ENCODE measurements around the gene SLC7A10. TPM values are rescaled to one million over a fixed set of nuclear protein-coding genes. Genes with fewer than 3 reads are reported as not detected.

SLC7A10 gene
- polyA plus RNA-seq, 1 donor from 2014 or later: not detected

DNA sequence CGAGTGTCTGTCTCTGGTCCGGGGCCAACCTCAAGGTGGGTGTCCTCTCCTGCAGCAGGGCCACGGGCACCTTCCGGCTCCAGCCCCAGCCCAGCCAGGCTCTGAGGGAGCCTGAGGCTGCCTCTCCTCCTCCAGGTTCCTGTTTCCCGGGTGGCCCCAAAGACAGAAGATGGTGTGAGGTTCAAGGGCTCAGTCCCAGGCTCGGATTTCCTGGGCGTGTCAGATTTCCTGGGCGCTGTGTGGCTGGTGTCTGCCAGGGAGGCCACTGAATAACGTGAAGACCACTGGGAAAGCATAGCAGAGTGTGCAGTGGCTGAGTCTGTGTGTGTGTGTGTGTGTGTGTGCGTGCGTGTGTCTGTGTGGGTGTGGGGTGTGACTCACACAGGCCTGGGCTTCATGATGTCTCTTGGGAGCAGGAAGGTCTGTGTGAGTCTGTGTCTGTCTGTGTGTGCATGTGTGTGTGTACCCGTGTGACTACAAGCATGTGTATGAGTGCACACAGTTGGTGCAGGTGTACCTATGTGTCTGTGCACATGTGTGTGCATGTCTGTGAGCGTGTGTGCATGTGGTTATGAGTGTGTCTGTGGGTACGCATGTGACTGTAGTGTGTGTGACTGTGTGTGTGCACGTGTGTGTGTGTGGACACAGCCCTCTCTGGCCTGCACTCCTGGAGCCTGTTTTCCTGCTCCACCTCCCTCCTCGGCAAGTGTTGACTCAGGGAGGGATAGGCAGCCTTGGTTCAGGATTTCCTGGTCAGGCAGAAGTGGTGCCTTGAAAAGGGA is 48.4 kb upstream of the SLC7A10 start:
- H3K36me3 ChIP-seq (ENCODE audit: insufficient read depth, low read length): no peaks in the 10 kb centered on the region
- no peaks in the 10 kb centered on the region for H3K9me3 ChIP-seq (ENCODE audit: low read length)
- H3K4me3 ChIP-seq (ENCODE audit: low read length): no peak overlapping the region
- H3F3A ChIP-seq (ENCODE audit: insufficient read depth, low read length, poor library complexity, severe bottlenecking): no peaks in the 10 kb centered on the region
- TF ChIP-seq POLR2AphosphoS5 (IDR thresholded peaks at IDR 0.05) (no peak), CTCF (IDR thresholded peaks at IDR 0.05; ENCODE audit: poor library complexity, severe bottlenecking) (no peak), REST (IDR thresholded peaks at IDR 0.05; ENCODE audit: borderline replicate concordance) (no peak), RAD21 (conservative IDR thresholded peaks at IDR 0.05) (no peak), MXI1 (conservative IDR thresholded peaks at IDR 0.05; ENCODE audit: poor library complexity, severe bottlenecking) (no peak), EP300 (conservative IDR thresholded peaks at IDR 0.05; ENCODE audit: poor library complexity, severe bottlenecking) (no peak), SMC3 (conservative IDR thresholded peaks at IDR 0.05; ENCODE audit: poor library complexity) (no peak)
- H3K79me2 ChIP-seq (replicated peaks; ENCODE audit: insufficient read depth, low read length): no peaks in the 10 kb centered on the region
- no peaks in the 10 kb centered on the region for H4K20me1 ChIP-seq (ENCODE audit: insufficient read depth)
- no peaks in the 10 kb centered on the region for H3K9me2 ChIP-seq (ENCODE audit: insufficient read depth, low read length)
- no peak overlapping the region for H2AFZ ChIP-seq (ENCODE audit: low read depth, low read length)
- H3K9ac ChIP-seq (ENCODE audit: low read length): no peak overlapping the region
- H3K4me2 ChIP-seq (ENCODE audit: low read length): no peak overlapping the region
- no peak overlapping the region for H3K27ac ChIP-seq (ENCODE audit: low read length)
- H3K27me3 ChIP-seq (ENCODE audit: insufficient read depth, low read depth, low read length): no peaks in the 10 kb centered on the region

- no peak overlapping the region for H3K4me2 ChIP-seq (ENCODE audit: low read length)
- no peak for TF ChIP-seq SMC3 (conservative IDR thresholded peaks at IDR 0.05; ENCODE audit: poor library complexity)
- no peak for TF ChIP-seq TAF1 (IDR thresholded peaks at IDR 0.05; ENCODE audit: low read depth)
- no peak for TF ChIP-seq RAD21 (conservative IDR thresholded peaks at IDR 0.05)
- no peak for TF ChIP-seq CTCF (IDR thresholded peaks at IDR 0.05; ENCODE audit: poor library complexity, severe bottlenecking)
- TF ChIP-seq MXI1 (conservative IDR thresholded peaks at IDR 0.05; ENCODE audit: poor library complexity, severe bottlenecking): no peak
- TF ChIP-seq REST (IDR thresholded peaks at IDR 0.05; ENCODE audit: borderline replicate concordance): no peak
- no peak for TF ChIP-seq POLR2AphosphoS5 (IDR thresholded peaks at IDR 0.05)
- no peak for TF ChIP-seq EP300 (conservative IDR thresholded peaks at IDR 0.05; ENCODE audit: poor library complexity, severe bottlenecking)
- no peak for TF ChIP-seq EZH2 (IDR thresholded peaks at IDR 0.05; ENCODE audit: borderline replicate concordance, insufficient read depth, low read length, poor library complexity, severe bottlenecking)
Observed at GRCh38 chr19:33273065-33273736, 47.6 kb upstream of the SLC7A10 start.

More at GRCh38 chr19:33273065-33273736, 47.6 kb upstream of the SLC7A10 start:
- Histone ChIP-seq H2AFZ (ENCODE audit: low read depth, low read length) (no peak overlapping the region), H3K79me2 (replicated peaks; ENCODE audit: insufficient read depth, low read length) (no peaks in the 10 kb centered on the region), H3K9me3 (ENCODE audit: low read length) (no peaks in the 10 kb centered on the region), H3K9ac (ENCODE audit: low read length) (no peak overlapping the region), H3K9me2 (ENCODE audit: insufficient read depth, low read length) (no peaks in the 10 kb centered on the region), H3K27ac (ENCODE audit: low read length) (no peak overlapping the region), H3K27me3 (ENCODE audit: insufficient read depth, low read depth, low read length) (no peaks in the 10 kb centered on the region), H3K4me3 (ENCODE audit: low read length) (no peak overlapping the region), H3K36me3 (ENCODE audit: insufficient read depth, low read length) (no peaks in the 10 kb centered on the region), H3F3A (ENCODE audit: insufficient read depth, low read length, poor library complexity, severe bottlenecking) (no peaks in the 10 kb centered on the region), H4K20me1 (ENCODE audit: insufficient read depth) (no peaks in the 10 kb centered on the region)

Measured in neural cell (in vitro differentiated cells).